ENCODE data around the gene ATXN10.

DNA sequence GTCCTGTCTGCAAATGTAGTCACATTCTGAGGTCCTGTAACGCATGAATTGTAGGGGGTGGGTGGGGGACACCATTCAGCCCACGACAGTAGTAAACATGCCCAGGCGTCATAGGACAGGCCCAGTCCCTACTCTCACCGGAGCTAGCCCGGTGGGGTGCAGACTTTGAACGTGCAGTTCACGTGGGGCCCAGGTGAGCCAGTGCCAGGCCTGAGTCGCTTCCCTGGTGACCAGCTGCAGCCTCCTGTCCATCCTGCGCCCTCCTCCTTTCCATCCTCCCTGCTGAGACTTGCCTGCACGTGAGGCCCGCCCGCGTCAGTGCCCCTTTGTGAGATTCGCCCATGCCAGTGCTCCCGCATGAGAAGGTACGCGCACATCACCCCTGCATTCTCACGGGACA, 188.6 kb downstream of the ATXN10 start:
- TF ChIP-seq FOXM1 (IDR thresholded peaks at IDR 0.05; ENCODE audit: borderline replicate concordance): no peak
- no peak for TF ChIP-seq BHLHE40 (IDR thresholded peaks at IDR 0.05; ENCODE audit: borderline replicate concordance)
